Amniotic stem cell (primary cell): Measurements from ENCODE around the gene ALK.

Experiments
- DNase-seq: peaks from one replicate; lab custom pipeline; 2025; lab: John Stamatoyannopoulos, UW

Gene ALK

GRCh38 chr2:29363111-29363510 is 558.3 kb downstream of the ALK start:
- no peak for DNase-seq

GRCh38 chr2:29361231-29361630 is 560.2 kb downstream of the ALK start:
- no peak for DNase-seq

GRCh38 chr2:29360016-29360784 is 561.2 kb downstream of the ALK start:
- DNase-seq: no peak

DNA sequence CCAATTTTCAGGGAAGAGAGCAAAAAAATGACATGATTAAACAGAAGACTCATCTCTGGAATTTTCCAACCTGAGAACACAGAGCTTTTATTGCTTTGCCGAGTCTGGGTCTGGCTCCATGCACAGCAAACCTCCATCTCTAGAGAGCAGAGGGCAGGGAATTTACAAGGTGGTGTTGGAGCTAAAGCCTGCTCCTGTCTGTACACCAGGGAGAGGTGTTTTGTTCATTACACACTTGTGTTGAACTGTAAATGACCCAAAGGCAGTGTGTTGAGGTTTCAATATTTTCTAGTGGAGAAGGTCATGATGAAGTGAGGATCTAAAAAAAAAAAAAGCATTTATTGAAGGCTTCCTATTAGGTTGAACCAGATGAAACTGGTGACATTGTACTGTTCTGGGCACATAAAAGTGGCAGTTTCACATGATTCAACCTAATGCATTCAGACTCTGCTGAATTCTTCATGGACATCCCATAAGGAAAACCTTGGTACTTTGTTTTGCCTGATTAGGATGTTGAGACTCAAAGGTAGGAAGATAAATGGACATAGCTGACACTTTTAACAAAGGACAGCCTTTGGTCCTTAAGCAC is 567.9 kb downstream of the ALK start:
- DNase-seq: no peak

DNA sequence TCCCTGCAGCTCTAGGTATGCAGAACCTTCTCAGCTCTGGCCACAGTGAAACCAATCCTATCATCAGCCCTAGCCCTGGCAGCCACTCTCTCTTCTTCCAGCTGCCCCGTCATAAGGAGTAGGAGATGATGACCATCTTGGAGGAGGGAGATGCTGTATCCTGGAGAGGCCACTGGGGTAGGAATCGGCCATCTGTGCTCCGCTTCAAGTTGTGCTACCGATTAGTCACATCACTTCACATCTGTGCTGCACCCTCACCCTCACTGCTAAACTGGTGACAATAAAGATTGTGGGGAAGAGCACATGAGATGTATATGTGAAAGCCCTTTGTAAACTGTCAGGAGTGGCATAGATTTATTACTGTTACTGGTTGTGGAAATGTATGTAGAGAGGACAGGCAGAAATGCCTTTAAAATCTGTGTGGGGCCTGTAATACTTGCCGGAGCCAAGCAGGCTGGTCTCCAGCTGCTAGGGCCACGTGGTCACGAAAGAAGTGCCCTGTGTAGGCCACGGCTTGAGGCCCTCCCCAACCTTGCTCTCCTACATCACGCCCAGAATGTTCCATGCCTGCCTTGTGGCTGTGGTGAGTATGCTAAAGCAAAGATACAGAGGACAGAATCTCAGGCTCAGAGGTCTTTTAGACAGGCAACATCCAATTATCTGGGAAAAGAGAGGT is 569.3 kb downstream of the ALK start:
- no peak for DNase-seq

GRCh38 chr2:29351248-29351647 is 570.1 kb downstream of the ALK start:
- no peak for DNase-seq

GRCh38 chr2:29349316-29350030 is 571.9 kb downstream of the ALK start:
- no peak for DNase-seq

DNA sequence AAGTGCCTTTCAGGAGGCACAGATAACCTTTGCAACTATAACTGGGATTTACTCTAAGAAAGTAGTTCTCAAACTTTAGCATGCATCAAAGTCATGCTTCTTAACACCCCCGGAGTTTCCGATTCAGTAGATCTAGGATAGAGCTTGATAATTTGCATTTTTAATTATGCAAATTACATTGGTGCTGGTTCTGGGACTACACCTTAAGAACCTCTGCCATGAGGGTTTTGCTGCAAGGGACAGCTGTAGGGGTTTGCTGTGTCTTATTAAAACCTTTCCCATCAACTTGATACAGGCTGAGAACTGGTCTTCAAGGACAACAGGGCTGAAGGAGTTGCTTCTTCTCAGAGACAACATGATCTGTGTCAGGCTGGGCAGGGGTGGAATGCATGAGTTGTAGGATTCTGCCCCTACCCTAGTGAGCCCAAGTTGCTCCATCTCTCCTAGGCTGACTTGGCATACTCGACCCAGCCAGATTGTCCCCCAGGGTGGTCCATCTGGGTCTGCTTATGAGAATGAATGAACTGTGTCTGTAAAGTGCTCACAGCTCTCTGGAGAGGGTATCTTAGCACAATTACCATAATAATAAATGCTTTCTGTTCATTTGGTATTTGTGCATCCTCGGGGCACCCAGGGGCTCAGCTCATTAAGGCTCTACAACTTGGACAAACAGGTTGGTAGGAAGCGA is 573.5 kb downstream of the ALK start:
- no peak for DNase-seq

DNA sequence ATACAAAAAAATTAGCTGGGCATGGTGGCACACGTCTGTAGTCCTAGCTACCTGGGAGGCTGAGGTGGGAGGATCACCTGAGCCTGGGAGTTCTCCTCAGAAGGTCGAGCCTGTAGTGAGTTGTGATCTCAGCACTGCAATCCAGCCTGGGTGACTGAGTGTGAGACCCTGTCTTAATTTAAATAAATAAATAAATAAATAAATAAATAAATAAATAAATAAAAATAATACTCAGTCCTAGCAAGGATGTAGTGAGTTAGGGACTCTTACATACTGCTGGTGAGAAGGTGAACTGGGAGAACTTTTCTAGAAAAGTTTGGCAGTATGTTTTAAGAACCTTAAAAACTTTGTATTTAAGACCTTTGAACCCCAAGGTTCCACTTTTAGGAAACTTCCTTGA is 576.1 kb downstream of the ALK start:
- DNase-seq: no peak

DNA sequence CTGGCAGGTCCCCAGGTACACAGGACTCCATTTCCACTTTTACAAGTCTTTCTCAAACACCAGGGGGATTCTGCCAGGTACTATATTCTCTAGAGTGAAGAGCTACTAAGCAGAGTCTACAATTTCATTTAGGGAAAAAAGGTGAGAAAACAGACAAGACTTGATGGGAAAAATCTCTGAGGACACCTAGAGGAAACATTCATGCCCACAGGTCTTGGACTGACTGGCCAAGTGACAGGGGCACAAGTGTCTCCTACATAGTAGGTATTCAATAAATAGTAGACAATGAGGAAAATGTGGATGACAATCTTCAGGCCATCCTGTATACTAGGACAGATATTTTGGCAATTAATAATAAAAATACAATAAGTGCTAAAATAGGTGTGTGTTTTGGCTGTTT is 577.6 kb downstream of the ALK start:
- no peak for DNase-seq

DNA sequence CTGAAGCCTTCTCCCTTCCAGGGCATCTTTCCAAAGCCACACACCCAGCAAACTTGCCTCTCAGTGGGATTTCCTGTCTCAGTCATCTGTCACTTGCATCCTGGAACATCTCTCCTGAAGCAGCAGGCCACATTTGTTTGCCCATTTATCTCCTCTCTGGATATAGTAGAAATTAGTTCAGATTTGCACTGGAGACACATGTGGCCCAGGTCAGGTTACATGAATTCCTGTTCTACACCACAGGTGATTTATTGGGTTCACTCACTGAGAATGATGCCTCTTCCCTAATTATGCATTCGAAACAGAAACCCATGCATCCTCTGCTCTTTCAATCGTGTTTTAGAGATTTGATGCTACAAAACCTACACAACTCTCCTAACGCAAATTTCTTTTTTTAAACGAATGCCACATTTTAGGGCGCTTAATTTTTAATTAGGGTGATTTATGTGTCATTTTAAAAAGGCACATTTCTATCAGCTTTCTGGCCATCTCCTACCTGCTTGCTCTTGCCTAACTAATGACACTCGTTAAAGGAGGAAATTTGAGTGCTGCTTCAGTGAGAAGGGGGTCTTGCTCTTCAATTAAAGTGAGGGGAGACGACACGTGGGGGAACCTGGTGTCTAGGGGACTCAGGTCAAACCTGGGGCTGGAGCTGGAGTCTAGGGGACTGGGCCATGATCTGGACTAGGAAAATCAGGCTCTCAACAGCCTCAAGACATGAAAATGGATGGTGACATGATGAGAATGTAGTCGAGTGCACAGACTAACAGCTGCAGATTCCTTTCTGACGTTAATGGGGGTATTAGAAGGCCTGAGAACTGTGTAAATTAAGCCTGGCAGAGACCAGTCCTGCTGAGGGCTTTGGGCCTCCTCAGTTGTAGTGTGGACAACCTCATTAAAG is 584.8 kb downstream of the ALK start:
- DNase-seq: no peak

DNA sequence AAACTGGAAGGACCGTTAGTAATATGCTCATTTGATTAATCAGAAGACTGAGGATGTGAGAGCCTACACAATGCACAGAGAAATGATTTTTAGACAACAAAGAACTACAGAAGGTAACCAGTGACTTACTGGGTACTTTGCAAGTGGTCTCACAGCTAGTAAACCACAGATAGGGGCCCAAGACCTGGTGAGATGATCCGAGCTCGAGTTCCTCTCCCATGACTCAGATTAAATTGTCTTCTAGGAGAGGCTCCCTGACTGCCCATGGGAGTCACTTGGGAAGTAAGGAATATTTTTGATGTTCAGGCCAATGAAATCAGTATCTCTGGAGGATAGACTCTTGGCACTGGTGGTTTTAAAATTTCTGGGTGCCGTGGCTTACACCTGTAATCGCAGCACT is 586.0 kb downstream of the ALK start:
- DNase-seq: no peak

GRCh38 chr2:29334706-29335105 is 586.7 kb downstream of the ALK start:
- DNase-seq: no peak

- no peak for DNase-seq
These were observed 588.8 kb downstream of the ALK start for GRCh38 chr2:29332540-29332939.

DNA sequence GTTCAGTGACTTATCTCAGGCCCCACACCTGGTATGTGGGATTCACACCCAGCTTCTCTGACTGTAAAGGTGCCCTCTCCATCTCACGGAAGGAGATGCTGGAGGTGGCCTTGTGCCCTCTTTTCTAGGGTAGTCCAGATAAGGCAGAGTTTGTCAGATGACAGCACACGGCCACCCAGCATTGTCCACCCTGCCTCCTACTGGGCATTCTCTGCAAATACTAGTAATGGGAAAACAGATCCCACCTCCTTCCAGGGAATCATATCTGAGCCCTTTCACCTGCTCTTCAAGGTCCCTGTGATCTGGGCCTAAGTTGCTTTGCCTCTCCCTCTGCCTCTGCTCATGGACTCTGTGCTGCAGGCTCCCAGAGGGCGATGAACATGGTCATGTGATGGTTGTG is 591.5 kb downstream of the ALK start:
- DNase-seq: no peak

- DNase-seq: no peak
These were observed 594.5 kb downstream of the ALK start for GRCh38 chr2:29326926-29327325.

- DNase-seq: no peak
These were observed 595.8 kb downstream of the ALK start for GRCh38 chr2:29325544-29325943.

DNA sequence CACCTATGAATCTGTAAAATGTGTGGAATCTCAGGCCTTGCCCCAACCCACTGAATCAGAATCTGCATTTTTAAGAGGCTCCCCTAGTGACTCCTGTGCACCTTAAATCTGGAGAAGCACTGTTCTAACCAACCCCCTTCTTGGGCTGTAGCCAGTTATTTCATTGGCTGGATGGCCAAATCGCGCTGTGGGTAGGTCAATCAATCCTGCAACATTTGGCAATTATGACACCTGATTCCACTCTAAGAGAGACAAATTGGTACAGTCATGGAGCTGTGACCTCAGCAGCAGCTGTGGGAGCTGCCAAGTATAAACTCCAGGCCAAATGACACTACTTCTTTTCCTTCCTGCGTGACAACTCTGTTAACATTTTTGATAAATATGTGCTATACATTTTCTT is 597.4 kb downstream of the ALK start:
- no peak for DNase-seq

DNA sequence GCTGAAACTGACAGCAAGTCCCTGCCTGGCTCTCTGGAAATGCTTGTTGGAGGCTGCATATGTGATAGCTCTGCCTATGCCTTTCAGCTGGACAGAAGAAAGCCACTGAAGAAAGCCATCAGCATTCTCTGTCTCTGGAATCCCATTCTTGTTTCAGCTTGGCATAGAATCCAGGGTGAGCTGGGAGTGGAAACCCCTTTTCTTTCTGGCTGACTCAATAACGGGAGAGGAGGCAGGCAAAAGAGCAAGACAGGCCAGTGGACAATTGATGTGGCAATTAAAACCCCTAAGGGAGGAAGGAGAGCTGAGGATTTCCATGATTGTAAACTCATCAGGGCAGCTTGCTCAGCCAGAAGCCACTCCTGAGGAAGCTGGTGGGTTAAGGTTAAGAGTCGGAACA is 598.1 kb downstream of the ALK start:
- DNase-seq: no peak

- no peak for DNase-seq
These were observed 599.4 kb downstream of the ALK start for GRCh38 chr2:29322011-29322410.

DNA sequence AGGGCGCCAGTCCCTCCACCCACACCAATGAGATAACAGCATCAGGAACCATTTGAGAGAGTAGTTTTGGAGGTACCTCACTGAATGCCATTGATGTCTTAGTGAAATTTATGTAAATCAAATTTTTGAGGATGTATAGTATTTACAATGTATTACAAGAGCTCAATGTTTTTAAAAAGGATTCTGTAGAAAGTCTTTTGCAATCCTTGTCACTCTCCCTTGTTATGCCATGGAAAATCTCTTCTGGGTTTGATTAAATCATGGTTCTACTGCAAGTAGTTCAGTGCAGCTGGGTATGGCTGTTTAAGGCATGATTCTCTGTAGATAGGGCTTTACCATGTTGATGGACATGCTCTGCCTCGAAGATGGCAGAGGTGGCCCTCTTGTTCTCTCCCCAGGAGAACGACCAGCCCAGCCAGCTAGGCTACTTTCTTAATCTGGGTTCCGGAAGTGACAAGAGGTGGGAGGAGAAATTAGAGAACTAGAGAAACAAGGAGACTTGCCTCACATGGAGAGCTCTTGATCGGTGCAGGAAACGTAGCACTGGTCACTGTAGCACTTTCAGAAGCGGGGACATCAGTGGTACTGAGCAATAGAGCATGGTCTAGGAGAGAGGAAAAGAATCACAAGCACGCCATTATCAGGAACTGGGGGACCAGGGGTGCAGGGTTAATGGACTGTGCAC is 603.4 kb downstream of the ALK start:
- no peak for DNase-seq
